ENCODE measurements around the gene ABCC1.

ABCC1 gene

DNA sequence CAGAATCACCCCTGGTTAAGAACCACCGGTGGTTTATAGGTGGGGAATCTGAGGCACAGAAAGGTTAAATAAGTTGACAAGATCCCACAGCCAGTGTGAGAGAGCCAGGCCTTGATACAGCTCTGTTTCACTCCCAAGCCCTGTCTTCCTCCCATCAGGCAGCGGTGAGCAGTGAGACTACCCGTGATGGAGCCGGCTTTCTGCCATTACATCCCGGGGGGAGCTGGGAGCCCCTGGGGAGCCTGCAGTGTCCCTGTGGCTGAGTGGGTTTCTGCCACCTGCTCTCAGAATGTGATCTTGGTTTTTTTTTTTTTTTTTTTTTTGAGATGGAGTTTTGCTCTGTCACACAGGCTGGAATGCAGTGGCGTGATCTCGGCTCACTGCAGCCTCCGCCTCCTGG is 66.4 kb downstream of the ABCC1 start:
- H3K4me3 ChIP-seq (ENCODE audit: insufficient read depth, low read depth, low read length, poor library complexity, severe bottlenecking), result no peak overlapping the region
- peaks cover 63% of the 10 kb centered on the region for H3K36me3 ChIP-seq (ENCODE audit: control insufficient read depth, insufficient read depth, low read length)
- H3K27me3 ChIP-seq (replicated peaks; ENCODE audit: control insufficient read depth, insufficient read depth, low read length, poor library complexity, severe bottlenecking), result no peaks in the 10 kb centered on the region
- H3K9me3 ChIP-seq (ENCODE audit: control insufficient read depth, low read length), result no peaks in the 10 kb centered on the region
- H3K4me1 ChIP-seq (ENCODE audit: control insufficient read depth, insufficient read depth, low read length, poor library complexity, severe bottlenecking), result no peaks in the 10 kb centered on the region
- no peak for DNase-seq
- H3K27ac ChIP-seq (ENCODE audit: insufficient read depth, low read length, poor library complexity, severe bottlenecking), result no peak overlapping the region

DNA sequence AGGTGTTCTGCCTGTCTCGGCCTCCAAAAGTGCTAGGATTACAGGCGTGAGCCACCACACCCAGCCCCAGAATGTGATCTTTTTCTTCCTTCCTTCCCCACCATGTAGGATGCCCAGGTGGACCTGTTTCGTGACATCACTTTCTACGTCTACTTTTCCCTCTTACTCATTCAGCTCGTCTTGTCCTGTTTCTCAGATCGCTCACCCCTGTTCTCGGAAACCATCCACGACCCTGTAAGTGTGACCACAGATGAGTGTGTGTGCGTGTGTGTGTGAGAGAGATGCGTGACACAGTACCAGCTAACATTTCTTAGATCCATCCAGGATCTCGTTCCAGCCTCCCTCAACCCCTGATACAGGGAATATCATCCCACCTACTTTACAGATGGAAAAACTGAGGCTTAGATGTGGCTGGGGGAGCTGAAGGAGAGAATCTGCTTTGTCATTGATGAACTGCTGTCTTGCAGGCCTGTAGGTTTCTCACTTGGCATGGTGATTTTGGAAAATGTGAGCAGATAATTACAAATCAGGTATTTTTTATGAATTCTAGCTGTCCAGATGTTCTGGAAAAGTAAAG is 67.1 kb downstream of the ABCC1 start:
- no peaks in the 10 kb centered on the region for H3K9me3 ChIP-seq (ENCODE audit: control insufficient read depth, low read length)
- no peak for DNase-seq
- H3K4me1 ChIP-seq (ENCODE audit: control insufficient read depth, insufficient read depth, low read length, poor library complexity, severe bottlenecking), result no peaks in the 10 kb centered on the region
- H3K36me3 ChIP-seq (ENCODE audit: control insufficient read depth, insufficient read depth, low read length), result peaks cover 67% of the 10 kb centered on the region
- H3K27me3 ChIP-seq (replicated peaks; ENCODE audit: control insufficient read depth, insufficient read depth, low read length, poor library complexity, severe bottlenecking), result no peaks in the 10 kb centered on the region
- H3K27ac ChIP-seq (ENCODE audit: insufficient read depth, low read length, poor library complexity, severe bottlenecking), result no peak overlapping the region
- H3K4me3 ChIP-seq (ENCODE audit: insufficient read depth, low read depth, low read length, poor library complexity, severe bottlenecking), result no peak overlapping the region

DNA sequence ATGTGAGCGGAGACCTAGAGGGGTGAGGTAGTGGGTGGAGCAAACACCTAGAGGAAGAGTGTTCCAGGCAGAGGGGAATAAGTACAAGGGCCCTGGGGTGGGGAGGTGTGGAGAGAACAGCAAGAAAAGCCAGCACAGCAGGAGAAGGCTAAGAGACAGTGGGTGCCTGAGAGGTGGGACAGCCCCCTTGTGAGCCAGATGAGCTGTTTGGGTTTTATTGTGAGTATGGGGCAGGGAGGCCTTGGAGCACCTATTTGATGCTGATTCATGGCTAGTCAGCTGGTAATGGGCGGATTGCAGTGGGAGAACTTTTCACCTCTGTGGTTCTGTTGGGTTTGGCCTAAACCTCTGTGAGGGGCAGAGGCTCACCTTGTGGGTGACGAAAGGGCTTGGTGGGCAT is 68.4 kb downstream of the ABCC1 start:
- DNase-seq, result no peak
- peaks cover 71% of the 10 kb centered on the region for H3K36me3 ChIP-seq (ENCODE audit: control insufficient read depth, insufficient read depth, low read length)
- no peaks in the 10 kb centered on the region for H3K9me3 ChIP-seq (ENCODE audit: control insufficient read depth, low read length)
- no peak overlapping the region for H3K4me3 ChIP-seq (ENCODE audit: insufficient read depth, low read depth, low read length, poor library complexity, severe bottlenecking)
- H3K4me1 ChIP-seq (ENCODE audit: control insufficient read depth, insufficient read depth, low read length, poor library complexity, severe bottlenecking), result no peaks in the 10 kb centered on the region
- H3K27me3 ChIP-seq (replicated peaks; ENCODE audit: control insufficient read depth, insufficient read depth, low read length, poor library complexity, severe bottlenecking), result no peaks in the 10 kb centered on the region
- H3K27ac ChIP-seq (ENCODE audit: insufficient read depth, low read length, poor library complexity, severe bottlenecking), result no peak overlapping the region

DNA sequence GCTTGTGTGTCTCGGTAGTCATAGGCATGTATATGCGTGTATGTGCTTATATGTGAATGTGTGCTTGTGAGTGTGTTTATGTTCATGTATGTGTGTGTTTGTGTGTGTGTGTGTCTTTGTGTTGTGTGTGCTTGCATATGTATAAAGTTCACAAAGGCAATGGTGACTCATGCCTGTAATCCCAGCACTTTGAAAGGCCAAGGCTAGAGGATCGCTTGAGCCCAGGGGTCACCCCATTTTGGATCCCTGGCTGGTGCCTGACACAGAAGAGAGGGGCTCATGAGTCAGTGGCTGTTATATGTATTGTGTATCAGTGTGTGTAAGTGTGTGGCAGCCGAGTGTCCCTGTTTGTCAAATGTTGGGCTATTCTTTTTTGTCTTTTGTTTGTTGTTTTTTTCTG is 69.3 kb downstream of the ABCC1 start:
- no peak for DNase-seq
- no peaks in the 10 kb centered on the region for H3K9me3 ChIP-seq (ENCODE audit: control insufficient read depth, low read length)
- no peaks in the 10 kb centered on the region for H3K27me3 ChIP-seq (replicated peaks; ENCODE audit: control insufficient read depth, insufficient read depth, low read length, poor library complexity, severe bottlenecking)
- no peak overlapping the region for H3K27ac ChIP-seq (ENCODE audit: insufficient read depth, low read length, poor library complexity, severe bottlenecking)
- no peak overlapping the region for H3K4me3 ChIP-seq (ENCODE audit: insufficient read depth, low read depth, low read length, poor library complexity, severe bottlenecking)
- no peaks in the 10 kb centered on the region for H3K4me1 ChIP-seq (ENCODE audit: control insufficient read depth, insufficient read depth, low read length, poor library complexity, severe bottlenecking)
- H3K36me3 ChIP-seq (ENCODE audit: control insufficient read depth, insufficient read depth, low read length), result peaks cover 67% of the 10 kb centered on the region

DNA sequence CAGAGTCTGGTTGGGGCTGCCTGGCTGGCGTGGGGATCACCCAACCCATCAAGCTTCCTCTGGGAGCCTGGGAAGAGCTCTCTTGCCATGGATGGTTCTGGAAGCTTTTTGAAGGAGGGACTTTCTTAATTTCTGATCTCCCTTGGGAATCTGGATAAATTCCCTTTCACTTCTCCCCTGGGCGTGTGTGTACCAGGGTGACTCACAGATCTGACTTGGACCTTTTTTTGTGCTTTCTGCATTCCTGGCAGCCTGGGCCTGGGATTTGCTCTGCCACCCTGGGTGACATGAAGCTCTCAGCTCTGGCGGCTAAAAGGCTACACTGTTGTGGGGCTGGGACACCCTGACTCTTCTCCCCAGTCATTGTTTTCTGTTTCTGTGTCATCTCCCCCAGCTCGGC is 70.1 kb downstream of the ABCC1 start:
- Histone ChIP-seq H3K36me3 (ENCODE audit: control insufficient read depth, insufficient read depth, low read length) (peaks cover 62% of the 10 kb centered on the region), H3K4me1 (ENCODE audit: control insufficient read depth, insufficient read depth, low read length, poor library complexity, severe bottlenecking) (no peaks in the 10 kb centered on the region), H3K27ac (ENCODE audit: insufficient read depth, low read length, poor library complexity, severe bottlenecking) (no peak overlapping the region), H3K4me3 (ENCODE audit: insufficient read depth, low read depth, low read length, poor library complexity, severe bottlenecking) (no peak overlapping the region), H3K27me3 (replicated peaks; ENCODE audit: control insufficient read depth, insufficient read depth, low read length, poor library complexity, severe bottlenecking) (no peaks in the 10 kb centered on the region), H3K9me3 (ENCODE audit: control insufficient read depth, low read length) (no peaks in the 10 kb centered on the region)
- DNase-seq, result no peak

DNA sequence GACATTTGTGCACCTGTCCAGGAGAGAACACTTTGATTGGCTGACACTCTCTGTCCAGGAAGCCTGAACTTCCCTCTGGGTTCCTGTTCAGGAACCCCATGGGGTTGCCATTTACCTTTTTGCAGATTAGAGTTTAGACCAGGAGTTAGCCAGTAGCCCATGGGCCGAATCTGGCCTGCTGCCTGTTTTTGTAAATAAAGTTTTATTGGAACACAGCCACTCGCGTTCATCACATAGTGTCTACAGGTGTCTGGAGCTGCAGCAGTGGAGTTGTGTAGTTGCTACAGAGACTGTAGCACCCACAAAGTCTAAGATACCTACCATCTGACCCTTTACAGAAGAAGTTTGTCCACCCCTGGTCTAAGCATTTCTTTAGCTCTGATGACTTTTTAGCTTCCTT is 70.9 kb downstream of the ABCC1 start:
- H3K9me3 ChIP-seq (ENCODE audit: control insufficient read depth, low read length), result no peaks in the 10 kb centered on the region
- DNase-seq, result no peak
- peaks cover 7% of the 10 kb centered on the region for H3K4me1 ChIP-seq (ENCODE audit: control insufficient read depth, insufficient read depth, low read length, poor library complexity, severe bottlenecking)
- H3K4me3 ChIP-seq (ENCODE audit: insufficient read depth, low read depth, low read length, poor library complexity, severe bottlenecking), result no peak overlapping the region
- peaks cover 56% of the 10 kb centered on the region for H3K36me3 ChIP-seq (ENCODE audit: control insufficient read depth, insufficient read depth, low read length)
- H3K27ac ChIP-seq (ENCODE audit: insufficient read depth, low read length, poor library complexity, severe bottlenecking), result no peak overlapping the region
- H3K27me3 ChIP-seq (replicated peaks; ENCODE audit: control insufficient read depth, insufficient read depth, low read length, poor library complexity, severe bottlenecking), result no peaks in the 10 kb centered on the region

DNA sequence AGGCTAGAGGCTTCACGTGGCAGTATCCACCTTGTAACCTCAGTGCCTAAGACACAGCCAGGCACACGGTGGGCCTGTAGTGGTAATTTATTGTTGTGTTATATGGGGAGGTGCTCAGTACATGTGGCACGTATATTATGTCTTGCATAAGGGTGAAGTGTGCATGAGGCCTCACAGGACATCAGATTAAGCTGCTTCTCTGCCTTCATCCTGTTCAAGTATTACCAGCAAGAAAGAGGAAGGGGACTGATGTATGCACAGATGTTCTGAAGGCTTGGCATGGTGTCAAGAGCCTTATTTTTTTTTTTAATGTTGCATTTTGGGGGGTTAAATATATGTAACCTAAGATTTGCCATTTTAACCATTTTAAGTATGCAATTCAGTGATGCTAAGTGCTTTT is 71.6 kb downstream of the ABCC1 start:
- H3K4me3 ChIP-seq (ENCODE audit: insufficient read depth, low read depth, low read length, poor library complexity, severe bottlenecking), result no peak overlapping the region
- DNase-seq, result no peak
- no peaks in the 10 kb centered on the region for H3K9me3 ChIP-seq (ENCODE audit: control insufficient read depth, low read length)
- H3K36me3 ChIP-seq (ENCODE audit: control insufficient read depth, insufficient read depth, low read length), result peaks cover 50% of the 10 kb centered on the region
- peaks cover 13% of the 10 kb centered on the region for H3K4me1 ChIP-seq (ENCODE audit: control insufficient read depth, insufficient read depth, low read length, poor library complexity, severe bottlenecking)
- H3K27ac ChIP-seq (ENCODE audit: insufficient read depth, low read length, poor library complexity, severe bottlenecking), result no peak overlapping the region
- no peaks in the 10 kb centered on the region for H3K27me3 ChIP-seq (replicated peaks; ENCODE audit: control insufficient read depth, insufficient read depth, low read length, poor library complexity, severe bottlenecking)

DNA sequence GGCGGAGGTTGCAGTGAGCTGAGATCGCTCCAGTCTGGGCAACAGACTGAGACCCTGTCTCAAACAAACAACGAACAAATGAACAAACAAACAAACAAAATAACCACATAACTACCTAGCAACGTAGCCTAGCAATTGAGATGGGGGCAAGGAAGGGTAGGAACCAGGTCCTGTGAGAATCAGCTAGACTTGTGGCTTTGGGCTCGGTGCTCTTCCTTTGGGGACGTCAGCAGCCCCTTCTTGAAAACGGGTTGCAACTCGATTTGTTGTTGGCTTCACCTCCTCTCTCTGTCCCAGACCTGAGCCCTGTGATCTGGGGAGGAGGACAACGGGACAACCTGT is 72.2 kb downstream of the ABCC1 start:
- Histone ChIP-seq H3K27ac (ENCODE audit: insufficient read depth, low read length, poor library complexity, severe bottlenecking) (no peak overlapping the region), H3K36me3 (ENCODE audit: control insufficient read depth, insufficient read depth, low read length) (peaks cover 48% of the 10 kb centered on the region), H3K4me1 (ENCODE audit: control insufficient read depth, insufficient read depth, low read length, poor library complexity, severe bottlenecking) (peaks cover 14% of the 10 kb centered on the region)

DNA sequence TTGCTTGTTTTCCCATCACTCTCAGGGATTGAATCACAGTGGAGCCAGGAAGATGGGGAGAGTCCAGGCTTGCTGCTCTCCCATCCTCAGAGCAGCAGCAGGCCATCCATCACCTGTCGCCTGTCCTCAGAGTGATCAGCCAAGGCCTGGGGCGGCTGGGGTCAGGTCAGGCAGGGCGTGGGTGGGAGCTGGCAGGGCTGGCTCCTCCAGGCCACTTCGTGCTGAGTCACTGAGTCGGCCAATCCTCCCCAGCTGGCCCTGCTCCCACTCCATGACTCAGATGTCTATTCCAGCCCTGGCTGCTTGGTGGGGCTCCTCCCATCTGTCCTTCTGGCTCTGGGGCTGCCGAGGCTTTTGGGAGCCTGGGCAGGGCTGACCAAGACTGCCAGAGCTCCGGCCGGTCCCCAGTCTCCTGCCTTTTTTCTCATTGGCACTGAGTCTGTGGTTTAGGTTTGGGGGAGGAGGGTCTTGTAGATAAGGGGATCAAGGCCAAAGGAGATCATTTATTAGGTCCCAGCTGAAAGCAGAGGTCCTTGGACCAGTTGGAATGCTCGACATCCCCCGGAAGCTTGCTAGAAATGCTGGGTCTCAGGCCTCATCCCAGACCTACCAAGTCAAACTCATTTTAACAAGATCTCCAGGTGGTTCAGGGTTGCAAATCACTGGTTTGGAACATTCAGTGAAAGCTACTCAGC is 72.7 kb downstream of the ABCC1 start:
- no peak overlapping the region for H3K27ac ChIP-seq (ENCODE audit: insufficient read depth, low read length, poor library complexity, severe bottlenecking)
- H3K9me3 ChIP-seq (ENCODE audit: control insufficient read depth, low read length), result no peaks in the 10 kb centered on the region
- no peak for DNase-seq
- peaks cover 43% of the 10 kb centered on the region for H3K36me3 ChIP-seq (ENCODE audit: control insufficient read depth, insufficient read depth, low read length)
- H3K4me3 ChIP-seq (ENCODE audit: insufficient read depth, low read depth, low read length, poor library complexity, severe bottlenecking), result no peak overlapping the region
- H3K27me3 ChIP-seq (replicated peaks; ENCODE audit: control insufficient read depth, insufficient read depth, low read length, poor library complexity, severe bottlenecking), result no peaks in the 10 kb centered on the region
- H3K4me1 ChIP-seq (ENCODE audit: control insufficient read depth, insufficient read depth, low read length, poor library complexity, severe bottlenecking), result peaks cover 14% of the 10 kb centered on the region

More for the DNA sequence above, 72.2 kb downstream of the ABCC1 start:
- no peaks in the 10 kb centered on the region for H3K9me3 ChIP-seq (ENCODE audit: control insufficient read depth, low read length)
- DNase-seq, result no peak
- H3K4me3 ChIP-seq (ENCODE audit: insufficient read depth, low read depth, low read length, poor library complexity, severe bottlenecking), result no peak overlapping the region
- no peaks in the 10 kb centered on the region for H3K27me3 ChIP-seq (replicated peaks; ENCODE audit: control insufficient read depth, insufficient read depth, low read length, poor library complexity, severe bottlenecking)

DNA sequence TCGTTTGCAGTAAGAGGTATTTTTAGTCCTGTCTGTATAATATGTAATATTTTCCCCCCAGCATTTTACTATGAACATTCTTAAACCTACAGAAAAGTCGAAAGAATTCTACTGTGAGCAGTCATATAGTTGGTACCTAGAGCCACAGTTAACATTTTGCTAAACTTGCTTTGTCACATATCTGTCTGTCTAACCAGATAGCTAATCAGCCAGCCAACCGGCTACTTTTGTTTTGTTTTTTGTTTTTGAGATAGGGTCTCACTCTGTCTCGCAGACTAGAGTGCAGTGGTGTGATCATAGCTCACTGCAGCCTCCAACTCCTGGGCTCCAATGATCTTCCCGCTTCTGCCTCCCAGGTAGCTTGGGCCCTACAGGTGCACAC is 73.3 kb downstream of the ABCC1 start:
- Histone ChIP-seq H3K36me3 (ENCODE audit: control insufficient read depth, insufficient read depth, low read length) (peaks cover 37% of the 10 kb centered on the region), H3K4me1 (ENCODE audit: control insufficient read depth, insufficient read depth, low read length, poor library complexity, severe bottlenecking) (peaks cover 14% of the 10 kb centered on the region), H3K27me3 (replicated peaks; ENCODE audit: control insufficient read depth, insufficient read depth, low read length, poor library complexity, severe bottlenecking) (no peaks in the 10 kb centered on the region), H3K27ac (ENCODE audit: insufficient read depth, low read length, poor library complexity, severe bottlenecking) (no peak overlapping the region), H3K4me3 (ENCODE audit: insufficient read depth, low read depth, low read length, poor library complexity, severe bottlenecking) (no peak overlapping the region), H3K9me3 (ENCODE audit: control insufficient read depth, low read length) (no peaks in the 10 kb centered on the region)
- DNase-seq, result no peak
